H9 (cell line): ENCODE measurements around the gene C2orf78. TPM values are rescaled to one million over a fixed set of nuclear protein-coding genes. Genes with fewer than 3 reads are reported as not detected.
"Not testable (repeated sequence)": the region's sequence is repeated elsewhere in the genome, so short reads cannot be mapped to it uniquely, and the experiment has no call there.

ENCODE experiments used
- DNase-seq: peaks from one replicate; pipeline ENCODE4 v3.0.0-alpha.2; 2017
- H2AFZ ChIP-seq: one replicate; pipeline ENCODE4 v1.6.1; 2013; ENCODE audit warnings: mild to moderate bottlenecking, low read length, control low read depth, moderate library complexity
- H2AK5ac ChIP-seq: 2 replicates; pipeline ENCODE4 v1.6.1; 2013; ENCODE audit warnings: low read length, control low read depth, mixed read lengths; ENCODE audit not compliant: insufficient read length
- H2BK120ac ChIP-seq: one replicate; pipeline ENCODE4 v1.6.1; 2013; ENCODE audit warnings: low read depth, mild to moderate bottlenecking, low read length, control low read depth, inconsistent platforms; ENCODE audit not compliant: poor library complexity, severe bottlenecking
- H2BK12ac ChIP-seq: 2 replicates; pipeline ENCODE4 v1.6.1; 2013; ENCODE audit warnings: low read length, control low read depth, mixed read lengths, low read depth; ENCODE audit not compliant: insufficient read length
- H2BK15ac ChIP-seq: 2 replicates; pipeline ENCODE4 v1.6.1; 2013; ENCODE audit warnings: low read depth, low read length, control low read depth
- H2BK20ac ChIP-seq: one replicate; pipeline ENCODE4 v1.6.1; 2013; ENCODE audit warnings: low read depth, mild to moderate bottlenecking, low read length, control low read depth, inconsistent platforms; ENCODE audit not compliant: poor library complexity, severe bottlenecking
- H2BK5ac ChIP-seq: 2 replicates; pipeline ENCODE4 v1.6.1; 2013; ENCODE audit warnings: low read length, control low read depth, mixed read lengths; ENCODE audit not compliant: insufficient read length
- H3K14ac ChIP-seq: 2 replicates; pipeline ENCODE4 v1.6.1; 2013; ENCODE audit warnings: low read length, control low read depth; ENCODE audit not compliant: insufficient read depth
- H3K18ac ChIP-seq: 2 replicates; pipeline ENCODE4 v1.6.1; 2013; ENCODE audit warnings: low read depth, mild to moderate bottlenecking, mixed read lengths, low read length, control low read depth; ENCODE audit not compliant: insufficient read length
- H3K23ac ChIP-seq: 2 replicates; pipeline ENCODE4 v1.6.1; 2013; ENCODE audit warnings: low read length, control low read depth, mixed read lengths, low read depth; ENCODE audit not compliant: insufficient read length
- H3K23me2 ChIP-seq: 2 replicates; pipeline ENCODE4 v1.6.1; 2013; ENCODE audit warnings: low read depth, mild to moderate bottlenecking, mixed read lengths, low read length, control low read depth; ENCODE audit not compliant: insufficient read length, poor library complexity, severe bottlenecking
- H3K27ac ChIP-seq: 2 replicates; pipeline ENCODE4 v1.5.1; 2013; ENCODE audit warnings: low read length, control low read depth, mixed read lengths, low read depth; ENCODE audit not compliant: insufficient read length
- H3K27me3 ChIP-seq: 2 replicates; pipeline ENCODE4 v1.6.1; 2013; ENCODE audit warnings: low read length, control low read depth, inconsistent platforms; ENCODE audit not compliant: insufficient read depth
- H3K4ac ChIP-seq: 2 replicates; pipeline ENCODE4 v1.6.1; 2013; ENCODE audit warnings: low read depth, mild to moderate bottlenecking, control low read depth, inconsistent platforms, low read length, moderate library complexity
- H3K4me1 ChIP-seq: 2 replicates; pipeline ENCODE4 v1.6.1; 2013; ENCODE audit warnings: low read length, control low read depth, inconsistent platforms; ENCODE audit not compliant: insufficient read depth
- H3K4me2 ChIP-seq: 2 replicates; pipeline ENCODE4 v1.6.1; 2013; ENCODE audit warnings: low read length, control low read depth, mixed read lengths; ENCODE audit not compliant: insufficient read length, insufficient read depth
- H3K56ac ChIP-seq: 2 replicates; pipeline ENCODE4 v1.6.1; 2013; ENCODE audit warnings: low read depth, mild to moderate bottlenecking, mixed read lengths, low read length, control low read depth; ENCODE audit not compliant: insufficient read length
- H3K79me1 ChIP-seq: 2 replicates; pipeline ENCODE4 v1.6.1; 2013; ENCODE audit warnings: low read depth, mild to moderate bottlenecking, moderate library complexity, low read length, control low read depth, inconsistent platforms; ENCODE audit not compliant: insufficient read depth, poor library complexity, severe bottlenecking
- H3K79me2 ChIP-seq: 2 replicates; pipeline ENCODE4 v1.6.1; 2013; ENCODE audit warnings: low read length, control low read depth, inconsistent platforms; ENCODE audit not compliant: insufficient read depth
- H3K9ac ChIP-seq: 2 replicates; pipeline ENCODE4 v1.6.1; 2013; ENCODE audit warnings: low read length, control low read depth, mixed read lengths; ENCODE audit not compliant: insufficient read length; ENCODE audit errors: extremely low read depth
- H3K9me3 ChIP-seq: one replicate; pipeline ENCODE4 v1.6.1; 2013; ENCODE audit warnings: low read depth, low read length, inconsistent platforms; ENCODE audit not compliant: control insufficient read depth
- H3T11ph ChIP-seq: one replicate; pipeline ENCODE4 v1.6.1; 2013; ENCODE audit warnings: mild to moderate bottlenecking, low read length, control low read depth, inconsistent platforms
- H4K20me1 ChIP-seq: one replicate; pipeline ENCODE4 v1.6.1; 2013; ENCODE audit not compliant: control insufficient read depth, insufficient read length, insufficient read depth
- H4K5ac ChIP-seq: 2 replicates; pipeline ENCODE4 v1.6.1; 2013; ENCODE audit warnings: low read depth, mild to moderate bottlenecking, mixed read lengths, low read length, control low read depth; ENCODE audit not compliant: insufficient read length
- H4K8ac ChIP-seq: replicated peaks from 2 replicates; pipeline ENCODE4 v1.6.1; 2013; ENCODE audit warnings: low read length, control low read depth, mixed read lengths, low read depth; ENCODE audit not compliant: insufficient read length
- H4K91ac ChIP-seq: 2 replicates; pipeline ENCODE4 v1.6.1; 2013; ENCODE audit warnings: low read depth, mild to moderate bottlenecking, moderate library complexity, mixed read lengths, low read length, control low read depth; ENCODE audit not compliant: insufficient read length
- H3K27ac Mint-ChIP-seq, 3 experiments: 2 replicates in 2 of 3; 3 replicates in 1 of 3; pipeline ENCODE4 v1.8.0; 2020 to 2021; ENCODE audit warnings: mixed read lengths in 3 of 3, mild to moderate bottlenecking in 1 of 3, moderate library complexity in 1 of 3
- H3K27me3 Mint-ChIP-seq: 2 replicates; pipeline ENCODE4 v1.8.0; 2021; ENCODE audit warnings: low read depth, mild to moderate bottlenecking, moderate library complexity, mixed read lengths
- H3K36me3 Mint-ChIP-seq, 3 experiments: 2 replicates in 2 of 3; 3 replicates in 1 of 3; pipeline ENCODE4 v1.8.0; 2020 to 2021; ENCODE audit warnings: low read depth in 3 of 3, mixed read lengths in 3 of 3; ENCODE audit not compliant: insufficient read depth in 1 of 3
- H3K4me1 Mint-ChIP-seq, 2 experiments: 2 replicates each; pipeline ENCODE4 v1.8.0; 2020; ENCODE audit warnings: mixed read lengths in 2 of 2
- H3K4me3 Mint-ChIP-seq, 2 experiments: 2 replicates in 1 of 2; 3 replicates in 1 of 2; pipeline ENCODE4 v1.8.0; 2020 to 2021; ENCODE audit warnings: mild to moderate bottlenecking in 2 of 2, mixed read lengths in 2 of 2, moderate library complexity in 1 of 2
- H3K9me3 Mint-ChIP-seq, 2 experiments: 2 replicates in 1 of 2; 3 replicates in 1 of 2; pipeline ENCODE4 v1.8.0; 2020; ENCODE audit warnings: mild to moderate bottlenecking in 2 of 2, mixed read lengths in 2 of 2, moderate library complexity in 1 of 2
- WGBS: extraction: QIAGEN DNeasy Blood & Tissue Kit; methylation state at CpG from one replicate; pipeline ENCODE4 v1.1.7; 2013; ENCODE audit warnings: missing lambda C conversion rate, low lambda C conversion rate, mixed read lengths; ENCODE audit not compliant: insufficient read length; ENCODE audit errors: extremely low coverage; 5-methylcytosine and 5-hydroxymethylcytosine counted together
- long read RNA-seq: library from polyadenylated mRNA; unstranded; transcript quantifications from one replicate; pipeline ENCODE4 v2.0.0, GENCODE V29; 2020
- total RNA-seq: library from RNA; stranded (reverse); gene quantifications from 2 replicates; pipeline ENCODE4 v1.2.1, GENCODE V29; 2021

The C2orf78 gene
- 0.07 and 0.09 TPM in 2 replicates for total RNA-seq
- long read RNA-seq = 0 reads

- H3K4ac ChIP-seq, H4K8ac ChIP-seq, H3K4me1 ChIP-seq, H2BK12ac ChIP-seq, H4K91ac ChIP-seq, H2BK15ac ChIP-seq, H3K4me3 Mint-ChIP-seq, H3K9me3 ChIP-seq, H3K9ac ChIP-seq, H3K79me1 ChIP-seq, H2BK20ac ChIP-seq, H3K27ac Mint-ChIP-seq, H3K14ac ChIP-seq, H2BK120ac ChIP-seq, H3K4me1 Mint-ChIP-seq, H3K27me3 Mint-ChIP-seq, H3K27me3 ChIP-seq, H3K18ac ChIP-seq, H4K5ac ChIP-seq, H3K23ac ChIP-seq, H2AK5ac ChIP-seq, H3T11ph ChIP-seq, DNase-seq, H3K27ac ChIP-seq, H3K4me2 ChIP-seq, H4K20me1 ChIP-seq, H3K9me3 Mint-ChIP-seq, H3K23me2 ChIP-seq, H3K56ac ChIP-seq, H3K79me2 ChIP-seq, H2BK5ac ChIP-seq, H3K36me3 Mint-ChIP-seq: not testable (repeated sequence)
- peak within 1 kb of the TSS; percentile 62 for H2AFZ ChIP-seq
- no CpG with 5 or more reads among the region's 3 CpGs for WGBS
Measured at GRCh38 chr2:73783883-73784282, at the start of gene C2orf78. Gene C2orf78, plus strand, starts transcription at chr2:73784183. Its CDS starts 127 bp downstream, at chr2:73784310.
